Right lobe of liver (tissue), 6 donors: ENCODE data around the gene PRSS35. TPM values are rescaled to one million over a fixed set of nuclear protein-coding genes. Genes with fewer than 3 reads are reported as not detected.
"Not testable (repeated sequence)": the region's sequence is repeated elsewhere in the genome, so short reads cannot be mapped to it uniquely, and the experiment has no call there.

Experiments used
- ATAC-seq, 4 donors: fragments of 200-7000 bp; cut with Tn5 transposase; one replicate each; pipeline ENCODE4 v1.9.1; 2020; ENCODE audit warnings: mild to moderate bottlenecking in 4 of 4, moderate library complexity in 4 of 4
- DNase-seq, 3 donors: peaks; one replicate each; pipeline ENCODE4 v3.0.0-alpha.2; 2020
- H3K27ac ChIP-seq, 3 donors: fragments of 200-600 bp; one replicate each; pipeline ENCODE4 v1.8.0; 2022
- H3K27me3 ChIP-seq, 2 donors: fragments of 200-600 bp; one replicate each; pipeline ENCODE4 v1.8.0; 2022
- H3K36me3 ChIP-seq, 4 donors: fragments of 200-600 bp; sonication (generic) in 1 of 4; one replicate each; pipeline versions ENCODE4 v1.5.1 to v1.8.0; 2017 to 2022; ENCODE audit warnings: control low read depth in 1 of 4
- H3K4me1 ChIP-seq, 4 donors: fragments of 200-600 bp; sonication (generic) in 1 of 4; one replicate each; pipeline versions ENCODE4 v1.5.1 to v1.8.0; 2017 to 2022; ENCODE audit warnings: control low read depth in 1 of 4
- H3K4me3 ChIP-seq, 3 donors: fragments of 200-600 bp; one replicate each; pipeline ENCODE4 v1.8.0; 2022
- H3K9me3 ChIP-seq, 4 donors: fragments of 200-600 bp; sonication (generic) in 1 of 4; one replicate each; pipeline versions ENCODE4 v1.5.1 to v1.8.0; 2017 to 2022; ENCODE audit warnings: control low read depth in 1 of 4
- CTCF ChIP-seq, 4 donors: fragments of 200-600 bp in 3 of 4; fragments of 450-650 bp in 1 of 4; IDR thresholded peaks; one replicate each; pipeline versions ENCODE4 v1.5.1 to v1.8.0; 2016 to 2022; ENCODE audit warnings: antibody characterized with exemption in 4 of 4, mild to moderate bottlenecking in 2 of 4
- POLR2A ChIP-seq: fragments of 450-650 bp; IDR thresholded peaks from one replicate; pipeline ENCODE4 v1.6.1; 2017; ENCODE audit warnings: antibody characterized with exemption, mild to moderate bottlenecking
- WGBS: methylation state at CpG from one replicate; pipeline ENCODE4 v1.1.6; 2018; ENCODE audit warnings: low coverage, low lambda C conversion rate; ENCODE audit not compliant: insufficient coverage; ENCODE audit errors: missing lambda C conversion rate; 5-methylcytosine and 5-hydroxymethylcytosine counted together
- intact Hi-C, 2 donors: fragments of 100-400 bp; cut with DNase I; formaldehyde crosslinking; loops; one replicate each; pipeline versions ENCODE4 v1.11.2 to v1.14.1; 2022
- total RNA-seq, 6 experiments: library from RNA; depleted of rRNA in 2 of 6; stranded (reverse); fragments of >200 nt in 2 of 6; fragmentation: NEBNext Ultra II Directional in 3 of 6; extraction: Animal tissue kit (Norgen Biotek cat#: 25700) in 3 of 6; gene quantifications; one replicate each; pipeline versions ENCODE4 v1.1.0 to v1.2.4, GENCODE V29; 2016 to 2023
- donor health status: DM: no; HTN: yes; CAD: no.
- donor health status: DM: no; HTN: no; CAD: no.
- donor health status: DM: no; HTN: no; CAD: no.
- donor health status: DM: no; HTN: yes; CAD: no.
- donor health status: DM: no; HTN: yes; CAD: no.

PRSS35 gene
- total RNA-seq, 6 experiments from 2014 or later = 0.20 TPM; not detected in 5

DNA sequence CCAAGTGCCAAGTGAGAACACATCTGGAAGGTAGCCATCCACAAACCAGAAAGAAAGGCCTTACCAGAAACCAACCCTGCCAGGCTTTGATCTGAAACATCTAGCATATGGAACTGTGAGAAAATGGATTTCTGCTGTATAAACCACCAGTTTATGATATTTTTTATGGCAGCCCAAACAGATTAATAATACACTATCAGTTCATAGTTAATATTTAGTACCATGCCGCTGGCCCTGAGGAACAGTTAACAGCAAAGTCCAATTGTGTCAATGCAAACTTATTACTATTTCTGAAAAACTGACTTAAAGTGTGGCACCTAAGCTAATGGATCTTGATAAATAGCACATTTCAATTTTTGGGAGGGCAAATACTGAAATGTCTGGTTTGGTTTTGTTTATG is 35.4 kb upstream of the PRSS35 start:
- 28% methylated on average over 1 of the region's 1 CpG for WGBS
- H3K27me3 ChIP-seq = no peaks in the 10 kb centered on the region
- no peak overlapping the region for H3K27ac ChIP-seq
- no peaks in the 10 kb centered on the region for H3K9me3 ChIP-seq
- DNase-seq (no peak), ATAC-seq (peak in 1 of 4 donors; percentile 23)
- no peak overlapping the region for H3K4me3 ChIP-seq
- no peak for TF ChIP-seq POLR2A
- TF ChIP-seq CTCF (IDR thresholded peaks at IDR 0.05) = no peak
- H3K36me3 ChIP-seq = no peaks in the 10 kb centered on the region
- intact Hi-C loops = no loop called here
- peaks cover 0 to 25% (median 12%) of the 10 kb centered on the region in 4 donors for H3K4me1 ChIP-seq

DNA sequence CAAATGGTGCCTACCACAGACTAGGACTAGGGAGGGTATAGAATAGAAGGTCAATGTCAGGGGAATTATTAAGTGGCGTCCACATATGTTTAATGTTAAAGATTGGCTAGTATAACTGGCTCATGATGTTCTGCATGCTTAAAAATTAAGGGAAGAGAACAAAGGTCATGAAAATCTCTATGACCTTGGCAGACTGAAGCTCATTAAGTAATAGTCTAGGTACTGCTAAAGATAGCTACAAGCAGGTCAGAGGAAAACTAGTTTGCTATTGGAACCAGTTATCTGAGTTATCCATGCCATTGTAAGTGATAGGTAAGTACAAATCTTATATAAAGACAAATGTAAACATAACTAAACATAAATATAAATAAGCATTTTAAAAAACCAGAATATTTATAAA is 32.9 kb upstream of the PRSS35 start:
- 16% methylated on average over 1 of the region's 1 CpG for WGBS
- Histone ChIP-seq H3K9me3 (no peaks in the 10 kb centered on the region), H3K4me1 (peaks cover 0 to 24% (median 10%) of the 10 kb centered on the region in 4 donors), H3K27ac (no peak overlapping the region), H3K27me3 (no peaks in the 10 kb centered on the region), H3K36me3 (no peaks in the 10 kb centered on the region), H3K4me3 (no peak overlapping the region)
- ATAC-seq = peak; percentile 33 to 69 (median 52)
- intact Hi-C loops = no loop called here
- TF ChIP-seq CTCF (IDR thresholded peaks at IDR 0.05) (no peak), POLR2A (no peak)
- DNase-seq = no peak

DNA sequence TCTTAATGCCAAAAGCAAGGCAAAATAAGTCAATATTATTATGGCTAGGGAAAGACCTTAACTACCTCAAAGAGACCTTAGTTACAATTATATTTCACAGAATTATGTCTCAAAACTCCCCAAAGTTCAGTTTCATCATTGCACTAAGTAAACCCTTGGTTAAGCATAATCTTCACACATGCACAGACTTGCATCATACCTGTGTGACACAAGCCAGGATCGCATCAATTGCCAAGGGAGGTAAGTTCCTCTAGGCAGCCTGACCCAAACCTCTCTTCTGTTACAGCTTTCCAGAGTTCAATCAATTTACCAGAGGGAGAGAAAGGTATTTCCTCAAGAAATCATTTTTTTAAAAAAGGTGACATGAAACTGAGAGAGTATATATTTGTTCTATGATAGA is 31.9 kb upstream of the PRSS35 start:
- ATAC-seq (peak; percentile 93 to 98 (median 94)), DNase-seq (peak; percentile 32 to 86 (median 65))
- Histone ChIP-seq H3K27me3 (no peaks in the 10 kb centered on the region), H3K4me1 (peaks cover 0 to 20% (median 7%) of the 10 kb centered on the region in 4 donors), H3K36me3 (no peaks in the 10 kb centered on the region), H3K27ac (peak overlapping the region in 2 of 3 donors; percentile 20 to 30), H3K9me3 (no peaks in the 10 kb centered on the region), H3K4me3 (no peak overlapping the region)
- intact Hi-C loops = no loop called here
- 38% methylated on average over 1 of the region's 1 CpG for WGBS
- TF ChIP-seq POLR2A = no peak
- no peak for TF ChIP-seq CTCF (IDR thresholded peaks at IDR 0.05)

DNA sequence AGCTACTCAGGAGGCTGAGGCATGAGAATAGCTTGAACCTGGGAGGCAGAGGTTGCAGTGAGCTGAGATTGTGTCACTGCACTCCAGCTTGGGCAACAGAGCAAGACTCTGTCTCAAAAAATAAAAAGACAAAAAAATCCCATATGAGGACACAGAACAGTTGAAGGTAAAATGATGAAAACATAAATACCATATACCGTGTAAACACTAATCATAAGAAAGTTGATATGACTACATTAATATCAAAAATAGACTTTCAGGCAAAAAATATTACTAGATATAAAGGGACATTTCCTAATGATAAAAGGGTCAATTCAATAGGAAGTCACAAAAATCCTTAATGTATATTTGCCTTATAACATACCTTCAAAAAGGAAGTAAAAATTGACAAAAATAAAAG is 30.4 kb upstream of the PRSS35 start:
- H3K27me3 ChIP-seq, H3K9me3 ChIP-seq, H3K27ac ChIP-seq, ATAC-seq, H3K36me3 ChIP-seq, DNase-seq, H3K4me3 ChIP-seq, intact Hi-C loops: not testable (repeated sequence)
- peaks cover 0 to 20% (median 7%) of the 10 kb centered on the region in 4 donors for H3K4me1 ChIP-seq
- WGBS = 83% methylated on average over 1 of the region's 1 CpG

DNA sequence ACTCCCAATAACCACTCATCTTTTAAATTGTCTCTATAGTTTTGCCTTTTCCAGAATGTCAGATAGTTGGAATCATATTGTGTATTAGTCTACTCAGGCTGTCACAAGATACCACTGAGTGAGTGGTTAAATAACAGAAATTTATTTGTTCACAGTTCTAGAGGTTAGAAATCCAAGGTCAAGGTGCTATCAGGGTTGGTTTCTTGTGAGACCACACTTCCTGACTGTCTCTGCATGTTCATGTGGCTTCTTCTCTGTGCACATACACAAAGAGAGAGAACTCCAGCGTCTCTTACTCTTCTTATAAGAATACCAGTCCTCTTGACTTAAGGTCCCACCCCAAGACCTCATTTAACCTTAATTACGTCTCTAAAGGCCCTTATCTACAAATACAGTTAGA is 23.9 kb upstream of the PRSS35 start:
- Histone ChIP-seq H3K36me3 (no peaks in the 10 kb centered on the region), H3K4me3 (no peak overlapping the region), H3K9me3 (no peaks in the 10 kb centered on the region), H3K27ac (no peak overlapping the region), H3K4me1 (no peaks in the 10 kb centered on the region), H3K27me3 (no peaks in the 10 kb centered on the region)
- intact Hi-C loops = no loop called here
- DNase-seq (no peak), ATAC-seq (no peak)
- 53% methylated on average over 2 of the region's 2 CpGs for WGBS
- TF ChIP-seq POLR2A (no peak), CTCF (IDR thresholded peaks at IDR 0.05) (no peak)
